K562 (cell line): ENCODE data around the gene JKAMP. TPM values are rescaled to one million over a fixed set of nuclear protein-coding genes. Genes with fewer than 3 reads are reported as not detected.
A peak's percentile ranks its signal among the peaks of the same experiment; 100 is the strongest.

Source experiments
- ATF7 ChIP-seq: fragments of 450-650 bp; IDR thresholded peaks from 2 replicates; pipeline ENCODE4 v1.7.1; 2014; ENCODE audit warnings: mild to moderate bottlenecking, moderate library complexity
- CCNT2 ChIP-seq: IDR thresholded peaks from 2 replicates; pipeline ENCODE4 v1.6.1; 2011; ENCODE audit warnings: borderline replicate concordance, low read depth, mild to moderate bottlenecking, moderate library complexity, mixed read lengths, low read length; ENCODE audit not compliant: insufficient read length; ENCODE audit errors: extremely low read depth
- GTF2A2 ChIP-seq: IDR thresholded peaks from 2 replicates; pipeline ENCODE4 v1.6.1; 2016; ENCODE audit warnings: mild to moderate bottlenecking, missing genetic modification characterization, missing compliant biosample characterization
- KAT8 ChIP-seq: fragments of 450-650 bp; IDR thresholded peaks from 2 replicates; pipeline ENCODE4 v1.6.1; 2016; ENCODE audit warnings: low read depth, mild to moderate bottlenecking
- KDM1A ChIP-seq, 2 experiments: fragments of 450-650 bp; IDR thresholded peaks; 2 replicates each; pipeline ENCODE4 v1.6.1; 2016; ENCODE audit warnings: mild to moderate bottlenecking in 2 of 2
- LEF1 ChIP-seq: fragments of 450-650 bp; IDR thresholded peaks from 2 replicates; pipeline ENCODE4 v1.6.1; 2016; ENCODE audit warnings: mild to moderate bottlenecking
- NFIC ChIP-seq: fragments of 450-650 bp; IDR thresholded peaks from 2 replicates; pipeline ENCODE4 v1.6.1; 2017; ENCODE audit warnings: mild to moderate bottlenecking, inconsistent platforms
- PYGO2 ChIP-seq: fragments of 450-650 bp; IDR thresholded peaks from 2 replicates; pipeline ENCODE4 v1.6.1; 2016; ENCODE audit warnings: mild to moderate bottlenecking, missing genetic modification characterization, moderate library complexity, missing compliant biosample characterization
- SAFB ChIP-seq: fragments of 200-400 bp; formaldehyde crosslinking; IDR thresholded peaks from 2 replicates; pipeline ENCODE4 v1.6.1; 2017; ENCODE audit warnings: low read depth, low read length, borderline replicate concordance
- SRF ChIP-seq, 2 experiments: fragments of 250-450, 450-650 bp in 1 of 2; sonication (Bioruptor Pico) in 1 of 2; sonication (generic) in 1 of 2; formaldehyde crosslinking; IDR thresholded peaks; 2 replicates each; pipeline versions ENCODE4 v1.5.0 to v1.5.1; 2020 to 2022; ENCODE audit warnings: mild to moderate bottlenecking in 1 of 2, missing genetic modification reagents in 1 of 2
- TRIM24 ChIP-seq, 2 experiments: fragments of 450-650 bp; IDR thresholded peaks; 2 replicates each; pipeline ENCODE4 v1.6.1; 2016
- ZFPM2 ChIP-seq: fragments of 250-450 bp; sonication (Bioruptor Pico); IDR thresholded peaks from 2 replicates; pipeline ENCODE4 v1.5.1; 2022; ENCODE audit warnings: mild to moderate bottlenecking
- ZFX ChIP-seq: sonication (generic); formaldehyde crosslinking; IDR thresholded peaks from 2 replicates; pipeline ENCODE4 v1.8.0; 2022; ENCODE audit warnings: mild to moderate bottlenecking, missing genetic modification reagents, moderate library complexity
- ZNF274 ChIP-seq: IDR thresholded peaks from 2 replicates; pipeline ENCODE4 v1.6.1; 2011; ENCODE audit warnings: low read depth, mild to moderate bottlenecking, low read length, moderate library complexity, borderline replicate concordance
- ZNF431 ChIP-seq: sonication (generic); formaldehyde crosslinking; IDR thresholded peaks from 2 replicates; pipeline ENCODE4 v1.8.0; 2022; ENCODE audit warnings: mild to moderate bottlenecking, missing genetic modification reagents
- polyA plus RNA-seq, 8 experiments: library from polyadenylated mRNA; depleted of rRNA in 4 of 8; stranded (reverse) in 5 of 8; unstranded in 3 of 8; fragments of >200 nt; fragmentation: Nextera tagmentation in 2 of 8; fragmentation: Illumina TruSeq in 1 of 8; extraction: Ambion mirVana in 2 of 8; extraction: Trizol in 1 of 8; gene quantifications; 2 replicates each; pipeline versions ENCODE4 v1.2.1 to v1.2.3, GENCODE V29; 2011 to 2014; ENCODE audit warnings: inconsistent platforms in 1 of 8, missing spikeins in 1 of 8
- total RNA-seq, 7 experiments: library from RNA; depleted of rRNA in 6 of 7; stranded (reverse); fragments of >200 nt in 6 of 7; fragmentation: Illumina TruSeq in 2 of 7; extraction: Trizol in 2 of 7; gene quantifications; 2 replicates each; pipeline versions ENCODE4 v1.2.1 to v1.2.3, GENCODE V29; 2011 to 2021; ENCODE audit warnings: low replicate concordance in 1 of 7
- TF ChIP-seq, protein P1 (sequence below): fragments of 450-650 bp; IDR thresholded peaks from 2 replicates; pipeline ENCODE4 v1.6.1; 2018; ENCODE audit not compliant: partially characterized antibody
- TF ChIP-seq, protein P2 (sequence below): fragments of 450-650 bp; IDR thresholded peaks from 2 replicates; pipeline ENCODE4 v1.6.1; 2017; ENCODE audit warnings: antibody characterized with exemption
- TF ChIP-seq, protein P3 (sequence below): fragments of 450-650 bp; IDR thresholded peaks from 2 replicates; pipeline ENCODE4 v1.6.1; 2016; ENCODE audit warnings: mild to moderate bottlenecking
- TF ChIP-seq, protein P4 (sequence below): fragments of 250-450 bp; sonication (Bioruptor Pico); IDR thresholded peaks from 2 replicates; pipeline ENCODE4 v1.8.0; 2022; ENCODE audit warnings: inconsistent platforms, mild to moderate bottlenecking, moderate library complexity, borderline replicate concordance

Gene JKAMP
- total and polyA plus RNA-seq, 9 of the 15 experiments (the other 6 are each of a cell fraction or from before 2014, with no cell fraction given), result 19.3 to 119 (median 33.8) TPM

DNA sequence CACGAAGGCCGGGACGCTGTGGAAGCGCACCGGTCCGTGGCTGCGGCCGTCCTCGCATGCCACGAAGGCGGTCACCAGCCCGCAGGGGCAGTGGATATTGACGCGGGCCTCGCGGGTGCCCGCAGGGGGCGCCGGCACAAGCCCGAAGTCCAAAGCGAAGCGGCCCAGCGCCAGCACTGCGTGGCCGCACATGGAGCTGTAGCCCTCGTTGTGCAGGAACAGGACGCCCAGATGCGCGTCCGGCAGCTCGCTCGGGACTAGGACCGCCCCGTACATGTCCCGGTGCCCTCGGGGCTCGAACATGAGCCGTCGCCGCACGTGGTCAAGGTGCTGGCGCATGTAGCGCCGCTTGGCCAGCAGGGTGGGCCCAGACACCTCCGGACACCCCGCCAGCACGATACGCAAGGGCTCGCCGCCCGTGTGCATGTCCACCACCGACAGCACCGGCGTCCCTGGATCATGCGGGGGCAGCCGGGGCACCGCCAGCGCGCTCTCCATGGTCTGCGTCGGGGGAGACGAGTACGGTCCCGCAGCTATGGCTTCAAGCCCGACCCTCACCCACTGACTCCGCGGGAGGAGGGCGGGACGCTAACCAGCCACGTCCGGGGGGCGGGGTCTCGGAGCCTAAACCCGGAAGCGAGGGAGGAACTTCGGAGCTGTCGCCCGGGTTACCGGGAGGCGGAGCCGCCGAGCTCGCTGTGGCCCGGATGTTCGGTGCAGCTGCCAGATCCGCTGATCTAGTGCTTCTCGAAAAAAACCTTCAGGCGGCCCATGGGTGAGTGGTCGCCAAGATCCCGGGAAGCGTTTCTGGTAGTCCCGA, at the start of gene JKAMP, which contains the start of gene L3HYPDH (continued):
- TF ChIP-seq, protein P1, sequence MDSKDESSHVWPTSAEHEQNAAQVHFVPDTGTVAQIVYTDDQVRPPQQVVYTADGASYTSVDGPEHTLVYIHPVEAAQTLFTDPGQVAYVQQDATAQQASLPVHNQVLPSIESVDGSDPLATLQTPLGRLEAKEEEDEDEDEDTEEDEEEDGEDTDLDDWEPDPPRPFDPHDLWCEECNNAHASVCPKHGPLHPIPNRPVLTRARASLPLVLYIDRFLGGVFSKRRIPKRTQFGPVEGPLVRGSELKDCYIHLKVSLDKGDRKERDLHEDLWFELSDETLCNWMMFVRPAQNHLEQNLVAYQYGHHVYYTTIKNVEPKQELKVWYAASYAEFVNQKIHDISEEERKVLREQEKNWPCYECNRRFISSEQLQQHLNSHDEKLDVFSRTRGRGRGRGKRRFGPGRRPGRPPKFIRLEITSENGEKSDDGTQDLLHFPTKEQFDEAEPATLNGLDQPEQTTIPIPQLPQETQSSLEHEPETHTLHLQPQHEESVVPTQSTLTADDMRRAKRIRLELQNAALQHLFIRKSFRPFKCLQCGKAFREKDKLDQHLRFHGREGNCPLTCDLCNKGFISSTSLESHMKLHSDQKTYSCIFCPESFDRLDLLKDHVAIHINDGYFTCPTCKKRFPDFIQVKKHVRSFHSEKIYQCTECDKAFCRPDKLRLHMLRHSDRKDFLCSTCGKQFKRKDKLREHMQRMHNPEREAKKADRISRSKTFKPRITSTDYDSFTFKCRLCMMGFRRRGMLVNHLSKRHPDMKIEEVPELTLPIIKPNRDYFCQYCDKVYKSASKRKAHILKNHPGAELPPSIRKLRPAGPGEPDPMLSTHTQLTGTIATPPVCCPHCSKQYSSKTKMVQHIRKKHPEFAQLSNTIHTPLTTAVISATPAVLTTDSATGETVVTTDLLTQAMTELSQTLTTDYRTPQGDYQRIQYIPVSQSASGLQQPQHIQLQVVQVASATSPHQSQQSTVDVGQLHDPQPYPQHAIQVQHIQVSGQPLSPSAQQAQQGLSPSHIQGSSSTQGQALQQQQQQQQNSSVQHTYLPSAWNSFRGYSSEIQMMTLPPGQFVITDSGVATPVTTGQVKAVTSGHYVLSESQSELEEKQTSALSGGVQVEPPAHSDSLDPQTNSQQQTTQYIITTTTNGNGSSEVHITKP, result no peak
- TF ChIP-seq LEF1 (no peak), ZNF431 (CRISPR knock-in tag) (peak; percentile 86), ATF7 (0 out of 2 replicates have a peak, but pooled peaks have one; percentile 16), ZFPM2 (CRISPR knock-in tag) (no peak), KAT8 (no peak), ZNF274 (no peak), CCNT2 (peak; percentile 39), PYGO2 (no peak), TRIM24 (IDR thresholded peaks at IDR 0.05) (no peak), SAFB (peak; percentile 90), ZFX (CRISPR knock-in tag) (peak; percentile 96), NFIC (peak; percentile 19; the same call in 1 of the 2 replicates), SRF (CRISPR knock-in tag; IDR thresholded peaks at IDR 0.05) (peak in 1 of 2 experiments; percentile 63; a peak in 2 of 4 replicates), GTF2A2 (tag) (no peak), KDM1A (IDR thresholded peaks at IDR 0.05) (no peak)
- TF ChIP-seq, protein P2, sequence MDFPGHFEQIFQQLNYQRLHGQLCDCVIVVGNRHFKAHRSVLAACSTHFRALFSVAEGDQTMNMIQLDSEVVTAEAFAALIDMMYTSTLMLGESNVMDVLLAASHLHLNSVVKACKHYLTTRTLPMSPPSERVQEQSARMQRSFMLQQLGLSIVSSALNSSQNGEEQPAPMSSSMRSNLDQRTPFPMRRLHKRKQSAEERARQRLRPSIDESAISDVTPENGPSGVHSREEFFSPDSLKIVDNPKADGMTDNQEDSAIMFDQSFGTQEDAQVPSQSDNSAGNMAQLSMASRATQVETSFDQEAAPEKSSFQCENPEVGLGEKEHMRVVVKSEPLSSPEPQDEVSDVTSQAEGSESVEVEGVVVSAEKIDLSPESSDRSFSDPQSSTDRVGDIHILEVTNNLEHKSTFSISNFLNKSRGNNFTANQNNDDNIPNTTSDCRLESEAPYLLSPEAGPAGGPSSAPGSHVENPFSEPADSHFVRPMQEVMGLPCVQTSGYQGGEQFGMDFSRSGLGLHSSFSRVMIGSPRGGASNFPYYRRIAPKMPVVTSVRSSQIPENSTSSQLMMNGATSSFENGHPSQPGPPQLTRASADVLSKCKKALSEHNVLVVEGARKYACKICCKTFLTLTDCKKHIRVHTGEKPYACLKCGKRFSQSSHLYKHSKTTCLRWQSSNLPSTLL, result no peak
- TF ChIP-seq, protein P3, sequence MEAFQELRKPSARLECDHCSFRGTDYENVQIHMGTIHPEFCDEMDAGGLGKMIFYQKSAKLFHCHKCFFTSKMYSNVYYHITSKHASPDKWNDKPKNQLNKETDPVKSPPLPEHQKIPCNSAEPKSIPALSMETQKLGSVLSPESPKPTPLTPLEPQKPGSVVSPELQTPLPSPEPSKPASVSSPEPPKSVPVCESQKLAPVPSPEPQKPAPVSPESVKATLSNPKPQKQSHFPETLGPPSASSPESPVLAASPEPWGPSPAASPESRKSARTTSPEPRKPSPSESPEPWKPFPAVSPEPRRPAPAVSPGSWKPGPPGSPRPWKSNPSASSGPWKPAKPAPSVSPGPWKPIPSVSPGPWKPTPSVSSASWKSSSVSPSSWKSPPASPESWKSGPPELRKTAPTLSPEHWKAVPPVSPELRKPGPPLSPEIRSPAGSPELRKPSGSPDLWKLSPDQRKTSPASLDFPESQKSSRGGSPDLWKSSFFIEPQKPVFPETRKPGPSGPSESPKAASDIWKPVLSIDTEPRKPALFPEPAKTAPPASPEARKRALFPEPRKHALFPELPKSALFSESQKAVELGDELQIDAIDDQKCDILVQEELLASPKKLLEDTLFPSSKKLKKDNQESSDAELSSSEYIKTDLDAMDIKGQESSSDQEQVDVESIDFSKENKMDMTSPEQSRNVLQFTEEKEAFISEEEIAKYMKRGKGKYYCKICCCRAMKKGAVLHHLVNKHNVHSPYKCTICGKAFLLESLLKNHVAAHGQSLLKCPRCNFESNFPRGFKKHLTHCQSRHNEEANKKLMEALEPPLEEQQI, result no peak
- TF ChIP-seq, protein P4, sequence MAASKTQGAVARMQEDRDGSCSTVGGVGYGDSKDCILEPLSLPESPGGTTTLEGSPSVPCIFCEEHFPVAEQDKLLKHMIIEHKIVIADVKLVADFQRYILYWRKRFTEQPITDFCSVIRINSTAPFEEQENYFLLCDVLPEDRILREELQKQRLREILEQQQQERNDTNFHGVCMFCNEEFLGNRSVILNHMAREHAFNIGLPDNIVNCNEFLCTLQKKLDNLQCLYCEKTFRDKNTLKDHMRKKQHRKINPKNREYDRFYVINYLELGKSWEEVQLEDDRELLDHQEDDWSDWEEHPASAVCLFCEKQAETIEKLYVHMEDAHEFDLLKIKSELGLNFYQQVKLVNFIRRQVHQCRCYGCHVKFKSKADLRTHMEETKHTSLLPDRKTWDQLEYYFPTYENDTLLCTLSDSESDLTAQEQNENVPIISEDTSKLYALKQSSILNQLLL (CRISPR knock-in tag), result no peak
